Epithelial cell of alveolus of lung (primary cell): Measurements from ENCODE around the gene CNN3. TPM values are rescaled to one million over a fixed set of nuclear protein-coding genes. Genes with fewer than 3 reads are reported as not detected.

Experiments
- total RNA-seq: library from RNA; depleted of rRNA; stranded (reverse); fragments of >200 nt; gene quantifications from 2 replicates; pipeline ENCODE4 v1.2.1, GENCODE V29; 2015

The CNN3 gene
- total RNA-seq = 177 and 258 TPM in 2 replicates

DNA sequence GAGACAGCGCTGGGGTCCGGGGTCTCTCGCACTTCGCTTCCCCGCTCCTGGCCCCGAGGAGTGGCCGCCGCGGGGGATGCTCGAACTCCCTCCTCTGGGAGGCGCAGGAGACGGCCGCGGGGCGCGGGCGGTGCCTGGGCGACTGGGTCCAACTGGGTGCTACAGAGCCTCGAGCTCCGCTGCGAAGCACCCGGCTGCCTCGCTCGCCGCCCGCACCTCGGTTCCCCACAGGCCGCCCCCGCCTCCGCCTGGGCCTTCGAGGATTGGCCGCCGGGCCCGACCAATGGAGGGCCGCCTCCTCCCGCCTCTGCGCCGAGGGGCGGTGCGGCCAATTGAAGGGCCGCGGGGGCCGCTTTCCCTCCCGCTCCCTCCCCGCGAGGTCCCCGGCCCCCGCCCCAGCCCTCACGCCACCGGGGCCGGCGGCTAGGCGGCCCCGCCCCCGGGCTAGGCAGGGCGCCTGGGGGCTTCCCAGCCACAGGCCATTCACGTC is at the start of gene CNN3:
Gene CNN3 (minus strand): TSS at position 196 of the 490 bp plus-strand sequence. CDS start 216 bp downstream, outside the sequence.

Other genes with a start within 250 kb of the CNN3 start
- gene SLC44A3, start 106.8 kb downstream of the CNN3 start, total RNA-seq = 0.91 TPM in 1 of 2 replicates, not detected in the other
- gene ALG14, start 145.8 kb upstream of the CNN3 start, total RNA-seq = 1.2 and 1.4 TPM in 2 replicates
- 0.78 and 1.0 TPM in 2 replicates for gene TLCD4, start 190.2 kb upstream of the CNN3 start, total RNA-seq